ENCODE results near the gene LMF2.
A peak's percentile ranks its signal among the peaks of the same experiment; 100 is the strongest.

The LMF2 gene

DNA sequence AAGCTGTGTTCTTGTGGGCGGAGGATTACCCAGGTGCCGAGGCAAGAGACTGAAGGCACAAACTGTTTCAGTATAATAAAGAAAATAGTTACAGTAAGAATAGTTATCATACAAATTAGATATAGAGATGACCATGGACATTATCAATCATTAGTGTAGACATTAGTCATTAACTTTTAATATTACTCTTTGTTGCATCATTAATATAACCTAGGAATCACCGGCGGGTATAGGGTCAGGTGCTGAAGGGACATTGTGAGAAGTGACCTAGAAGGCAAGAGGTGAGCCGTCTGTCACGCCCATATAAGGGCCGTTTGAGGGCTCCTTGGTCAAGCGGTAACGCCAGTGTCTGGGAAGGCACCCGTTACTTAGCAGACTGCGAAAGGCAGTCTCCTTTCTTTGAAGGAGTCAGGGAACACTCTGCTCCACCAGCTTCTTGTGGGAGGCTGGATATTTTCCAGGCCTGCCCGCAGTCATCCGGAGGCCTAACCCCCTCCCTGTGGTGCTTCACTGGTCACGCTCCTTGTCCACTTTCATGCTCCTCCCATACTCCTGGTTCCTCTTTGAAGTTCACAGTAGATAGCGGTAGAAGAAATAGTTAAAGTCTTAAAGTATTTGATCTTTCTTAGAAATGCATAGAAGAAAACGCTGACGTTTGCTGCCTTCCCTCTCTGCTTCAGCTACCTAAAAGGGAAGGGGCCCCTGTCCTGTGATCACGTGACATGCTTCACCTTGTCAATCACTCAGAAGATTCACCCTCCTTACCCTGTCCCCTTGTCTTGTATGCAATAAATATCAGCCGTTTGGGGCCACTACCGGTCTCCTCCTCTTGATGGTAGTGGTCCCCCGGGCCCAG is 26.6 kb upstream of the LMF2 start:
- DNase-seq (ENCODE audit: low read depth), result peak; percentile 94

DNA sequence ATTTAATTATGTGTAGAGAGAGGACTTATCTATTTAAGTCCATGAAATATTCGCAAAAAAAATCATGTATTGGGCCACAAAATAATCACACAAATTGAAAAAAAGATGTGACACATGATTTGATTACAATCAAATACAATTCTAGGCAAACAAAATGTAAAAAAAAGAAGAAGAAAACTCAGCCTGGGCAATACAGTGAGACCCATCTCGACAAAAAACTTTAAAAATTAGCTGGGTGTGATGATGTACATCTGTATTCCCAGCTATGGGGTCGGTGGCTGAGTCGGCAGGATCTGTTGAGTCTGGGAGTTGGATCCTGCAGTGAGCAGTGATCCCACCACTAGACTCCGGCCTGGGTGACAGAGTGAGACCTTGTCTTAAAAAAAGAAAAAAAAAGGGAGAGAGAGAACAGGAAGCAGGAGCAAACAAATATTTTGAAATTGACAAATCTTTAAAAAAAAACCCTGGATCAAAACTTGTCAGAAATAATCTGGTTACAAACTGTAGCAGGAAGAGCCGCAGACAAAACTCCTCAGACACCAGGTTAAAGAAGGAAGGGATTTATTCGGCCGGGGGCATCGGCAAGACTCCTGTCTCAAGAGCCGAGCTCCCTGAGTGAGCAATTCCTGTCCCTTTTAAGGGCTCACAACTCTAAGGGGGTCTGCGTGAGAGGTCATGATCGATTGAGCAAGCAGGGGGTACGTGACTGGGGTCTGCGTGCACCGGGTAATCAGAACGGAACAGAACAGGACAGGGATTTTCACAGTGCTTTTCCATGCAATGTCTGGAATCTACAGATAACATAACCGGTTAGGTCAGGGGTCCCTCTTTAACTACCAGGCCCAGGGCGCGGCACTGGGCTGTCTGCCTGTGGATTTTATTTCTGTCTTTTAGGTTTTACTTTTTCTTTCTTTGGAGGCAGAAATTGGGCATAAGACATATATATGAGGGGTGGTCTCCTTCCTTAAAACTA is 25.6 kb upstream of the LMF2 start:
- DNase-seq (ENCODE audit: low read depth), result no peak

DNA sequence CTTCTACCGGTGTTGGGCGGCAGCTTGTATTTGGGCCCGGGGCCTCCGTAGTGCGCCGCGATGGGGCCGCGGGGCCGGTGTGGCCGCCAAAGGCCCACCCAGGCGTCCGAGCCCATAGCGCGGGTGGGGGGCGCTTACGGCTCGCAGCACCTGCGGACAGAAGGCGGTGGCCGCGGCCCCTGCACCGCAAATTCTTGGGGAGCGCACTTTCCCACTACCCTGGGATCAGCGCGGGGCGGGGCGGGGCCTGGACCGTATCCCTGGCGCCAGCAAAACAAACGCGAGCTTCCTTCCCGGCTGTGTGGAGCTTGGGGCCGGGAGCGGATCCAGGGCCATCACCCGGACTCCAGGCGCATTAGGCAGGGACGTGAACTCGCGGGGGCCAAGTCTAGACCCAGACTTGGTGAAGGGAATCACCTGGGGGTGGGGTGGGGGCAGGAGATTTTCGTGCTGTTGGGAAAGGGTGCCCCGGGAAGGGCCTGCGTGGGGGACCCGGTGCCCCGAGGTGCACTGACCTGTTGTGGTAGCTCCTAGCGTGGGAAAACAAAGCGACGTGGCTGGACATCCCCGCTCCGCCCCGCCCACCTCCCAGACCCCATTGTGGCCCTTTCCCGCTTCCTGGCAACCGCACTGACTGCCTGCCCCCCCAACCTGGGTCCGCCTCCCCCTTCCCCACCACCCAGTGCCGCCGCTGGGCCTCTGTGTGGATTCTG is 24.6 kb upstream of the LMF2 start:
- peak; percentile 65 for DNase-seq (ENCODE audit: low read depth)

DNA sequence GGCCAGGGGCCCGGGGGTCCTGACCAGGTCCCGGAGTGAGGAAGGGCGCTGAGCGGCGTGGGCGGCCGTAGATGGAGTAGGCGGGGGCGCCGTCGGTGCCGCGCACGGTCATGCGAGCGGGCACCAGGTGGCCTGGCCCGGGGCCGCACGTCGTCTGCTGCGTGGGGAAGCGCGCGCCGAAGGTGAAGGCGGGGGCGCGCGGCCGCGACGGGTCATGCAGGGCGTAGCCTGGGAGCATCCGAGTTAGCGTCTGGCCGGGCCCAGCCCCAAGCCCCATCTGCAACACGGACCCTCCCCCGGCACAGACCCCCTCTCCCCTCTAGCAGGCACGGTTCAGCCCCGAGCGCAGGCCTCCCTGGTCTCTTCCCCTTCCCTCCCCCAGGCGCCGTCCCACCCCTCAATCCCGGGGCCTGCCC is 24.1 kb upstream of the LMF2 start:
- peak; percentile 53 for DNase-seq (ENCODE audit: low read depth)

DNA sequence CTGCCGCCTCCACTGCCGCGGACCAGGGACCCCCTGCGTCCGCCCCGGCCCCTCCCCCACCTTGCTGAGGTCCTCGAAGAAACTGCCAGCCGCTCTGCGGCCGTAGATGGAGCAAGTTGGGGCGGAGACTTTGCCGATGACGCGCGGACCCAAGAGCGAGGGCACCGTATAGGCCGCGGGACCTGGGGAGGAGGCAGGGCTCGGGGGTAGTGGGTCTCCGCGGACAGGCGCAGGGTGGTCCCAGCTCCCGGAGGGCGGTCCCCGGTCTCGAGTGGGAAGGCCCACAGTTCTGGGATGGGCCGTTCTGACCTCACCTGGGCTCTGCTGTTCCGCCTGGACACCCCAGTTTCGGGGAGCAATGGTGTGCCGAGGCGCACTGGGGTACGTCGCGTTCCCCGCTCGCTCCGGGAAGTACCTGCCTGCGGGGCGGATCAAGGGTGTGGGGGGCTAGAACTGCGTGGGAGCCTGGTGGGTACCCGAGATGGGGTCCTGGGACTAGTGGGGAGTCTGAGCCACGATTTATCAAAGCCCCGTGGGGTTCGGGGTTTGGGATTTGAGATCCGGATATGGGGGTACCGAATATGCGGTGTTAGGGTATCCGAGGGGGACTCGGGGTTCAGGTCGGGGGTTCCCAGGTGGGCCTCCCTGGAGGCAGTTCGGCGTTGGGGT is 23.5 kb upstream of the LMF2 start:
- peak; percentile 91 for DNase-seq (ENCODE audit: low read depth)

DNA sequence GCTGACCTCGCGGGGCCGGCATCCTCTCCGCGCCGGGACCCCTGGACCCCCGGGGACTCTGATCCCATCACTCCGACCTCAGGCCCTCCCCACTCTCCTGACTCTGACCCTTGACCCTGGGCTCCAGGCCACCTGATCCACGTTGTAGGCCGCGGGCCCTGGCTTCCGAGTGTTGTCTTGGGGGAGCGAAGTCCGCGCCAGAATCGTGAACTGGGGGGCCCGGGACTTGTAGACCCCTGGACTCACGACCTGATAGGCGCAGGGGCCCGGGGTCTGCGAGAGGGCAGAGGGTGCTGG is 23.0 kb upstream of the LMF2 start:
- no peak for DNase-seq (ENCODE audit: low read depth)

DNA sequence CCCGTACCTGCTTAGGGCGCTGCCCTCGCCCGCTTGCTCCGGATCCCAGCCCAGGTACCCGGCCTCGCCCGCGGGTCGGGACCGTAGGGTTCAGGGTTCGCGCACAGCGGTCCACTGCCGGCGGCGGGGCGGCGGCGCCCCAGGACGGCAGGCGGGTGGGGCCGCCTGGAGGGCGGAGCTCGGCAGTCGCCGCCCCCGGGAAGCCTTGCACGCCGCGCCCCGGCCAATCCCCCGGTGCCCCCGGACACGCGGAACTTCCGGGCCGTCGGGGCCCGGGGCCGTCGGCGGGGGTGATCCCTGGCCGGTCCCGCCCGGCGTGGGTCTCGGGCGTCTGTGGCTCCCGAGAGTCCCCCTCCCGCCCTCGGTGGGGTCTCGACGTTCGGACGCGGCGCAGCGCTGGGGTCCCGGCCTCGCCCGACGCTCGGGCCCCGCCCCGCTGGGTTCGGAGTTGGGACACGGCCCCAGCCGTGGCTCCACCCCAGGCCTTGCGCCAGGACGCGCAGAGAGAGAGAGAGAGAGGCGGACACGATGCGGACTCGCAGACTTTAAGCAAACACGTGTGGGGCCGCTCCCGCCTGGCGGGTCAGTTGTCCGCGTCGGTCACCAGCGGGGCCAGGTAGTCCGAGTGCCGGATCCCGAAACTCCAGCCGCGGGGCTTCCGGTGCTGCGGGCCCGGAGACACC is 22.5 kb upstream of the LMF2 start, which contains the start of gene TYMP:
TSS of gene TYMP (minus strand) at position 116 of the 683 bp plus-strand sequence. CDS start 303 bp downstream, outside the sequence.
- peak; percentile 89 for DNase-seq (ENCODE audit: low read depth)

DNA sequence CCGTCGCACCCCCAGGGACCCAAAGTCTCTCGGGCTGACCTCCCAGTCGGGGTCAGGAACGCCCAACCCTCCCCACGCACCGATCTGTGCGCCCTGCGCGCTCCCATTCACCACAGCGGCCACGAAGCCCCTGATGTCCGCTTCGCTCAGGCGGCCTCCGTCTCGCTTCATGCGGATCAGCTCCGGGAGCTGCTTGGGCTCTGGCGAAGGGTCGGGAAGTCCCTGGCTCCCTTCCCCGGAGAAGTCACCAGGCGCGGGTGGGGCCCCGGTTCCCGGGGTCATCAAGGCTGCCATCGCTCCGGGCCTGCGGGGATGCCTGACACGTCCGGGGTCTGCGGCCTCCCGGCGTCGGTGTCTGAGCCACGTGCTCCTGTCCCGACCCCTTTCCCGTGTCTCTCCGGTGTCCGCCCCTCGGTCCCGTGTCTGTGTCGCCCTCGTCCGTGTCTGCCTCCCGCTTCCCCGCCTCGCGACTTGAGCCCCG is 22.0 kb upstream of the LMF2 start:
- no peak for DNase-seq (ENCODE audit: low read depth)

DNA sequence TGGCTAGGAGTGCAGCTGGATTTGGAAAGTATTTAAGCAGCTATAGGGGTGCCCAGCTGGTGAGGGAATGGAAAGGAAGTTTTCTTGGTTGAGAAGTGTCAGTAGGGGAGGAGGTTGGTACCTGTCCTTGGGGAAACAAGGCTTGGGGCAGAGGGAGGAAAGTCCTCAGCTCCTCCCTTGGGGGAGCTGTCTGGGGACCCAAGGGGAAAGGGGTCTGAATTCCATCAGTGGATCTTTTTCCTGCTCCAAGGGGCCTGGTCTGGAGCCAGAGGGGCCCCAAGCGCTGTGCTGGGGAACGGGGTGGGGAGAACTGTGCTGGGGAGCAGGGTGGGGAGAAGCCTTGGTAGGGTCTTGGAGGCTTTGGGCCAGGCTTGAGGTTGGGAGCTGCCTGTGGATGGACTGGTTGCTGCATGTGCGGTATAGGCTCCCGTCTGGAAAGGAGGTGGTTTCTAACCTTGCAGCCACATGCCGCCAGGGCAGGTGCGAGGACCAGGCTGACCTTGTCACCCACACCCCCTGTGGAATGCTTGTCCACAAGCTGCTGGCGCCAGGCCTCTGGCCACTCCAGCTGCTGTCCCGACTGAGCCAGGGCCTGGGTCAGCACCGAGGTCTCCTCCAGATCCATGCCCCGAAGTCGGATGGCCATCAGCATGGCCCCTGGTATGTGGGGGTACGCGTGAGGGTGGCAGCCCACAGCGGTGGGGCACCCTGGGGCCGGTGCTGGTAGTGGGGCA is 21.3 kb upstream of the LMF2 start:
- no peak for DNase-seq (ENCODE audit: low read depth)

DNA sequence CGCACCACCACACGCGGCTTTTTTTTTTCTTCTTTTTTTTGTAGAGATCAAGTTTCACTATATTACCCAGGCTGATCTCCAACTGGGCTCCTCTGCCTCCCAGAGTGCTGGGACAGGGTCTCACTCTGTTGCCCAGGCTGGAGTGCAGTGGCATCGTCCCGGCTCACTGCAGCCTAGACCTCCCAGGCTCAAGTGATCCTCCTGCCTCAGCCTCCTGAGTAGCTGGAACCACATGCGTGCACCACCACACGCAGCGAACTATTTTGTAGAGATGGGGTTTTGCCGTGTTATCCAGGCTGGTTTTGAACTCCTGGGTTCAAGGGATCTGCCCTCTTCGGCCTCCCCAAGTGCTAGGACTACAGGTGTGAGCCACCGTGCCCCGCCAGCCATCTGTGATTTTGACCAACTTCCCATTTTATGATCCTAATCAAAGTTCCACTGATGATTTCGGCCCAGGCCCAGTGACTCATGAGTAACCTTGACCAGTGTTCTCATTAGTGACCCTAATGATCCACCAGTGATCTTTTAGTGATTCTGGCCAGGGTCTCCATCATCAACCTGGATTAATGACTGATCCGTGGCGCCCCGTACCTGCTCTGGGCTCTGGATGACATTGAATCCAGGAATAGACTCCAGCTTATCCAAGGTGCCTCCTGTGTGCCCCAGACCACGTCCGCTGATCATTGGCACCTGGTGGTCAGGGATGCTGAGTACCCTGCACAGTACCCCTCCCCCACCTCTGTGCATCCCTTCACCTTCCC is 20.6 kb upstream of the LMF2 start:
- DNase-seq (ENCODE audit: low read depth), result no peak

DNA sequence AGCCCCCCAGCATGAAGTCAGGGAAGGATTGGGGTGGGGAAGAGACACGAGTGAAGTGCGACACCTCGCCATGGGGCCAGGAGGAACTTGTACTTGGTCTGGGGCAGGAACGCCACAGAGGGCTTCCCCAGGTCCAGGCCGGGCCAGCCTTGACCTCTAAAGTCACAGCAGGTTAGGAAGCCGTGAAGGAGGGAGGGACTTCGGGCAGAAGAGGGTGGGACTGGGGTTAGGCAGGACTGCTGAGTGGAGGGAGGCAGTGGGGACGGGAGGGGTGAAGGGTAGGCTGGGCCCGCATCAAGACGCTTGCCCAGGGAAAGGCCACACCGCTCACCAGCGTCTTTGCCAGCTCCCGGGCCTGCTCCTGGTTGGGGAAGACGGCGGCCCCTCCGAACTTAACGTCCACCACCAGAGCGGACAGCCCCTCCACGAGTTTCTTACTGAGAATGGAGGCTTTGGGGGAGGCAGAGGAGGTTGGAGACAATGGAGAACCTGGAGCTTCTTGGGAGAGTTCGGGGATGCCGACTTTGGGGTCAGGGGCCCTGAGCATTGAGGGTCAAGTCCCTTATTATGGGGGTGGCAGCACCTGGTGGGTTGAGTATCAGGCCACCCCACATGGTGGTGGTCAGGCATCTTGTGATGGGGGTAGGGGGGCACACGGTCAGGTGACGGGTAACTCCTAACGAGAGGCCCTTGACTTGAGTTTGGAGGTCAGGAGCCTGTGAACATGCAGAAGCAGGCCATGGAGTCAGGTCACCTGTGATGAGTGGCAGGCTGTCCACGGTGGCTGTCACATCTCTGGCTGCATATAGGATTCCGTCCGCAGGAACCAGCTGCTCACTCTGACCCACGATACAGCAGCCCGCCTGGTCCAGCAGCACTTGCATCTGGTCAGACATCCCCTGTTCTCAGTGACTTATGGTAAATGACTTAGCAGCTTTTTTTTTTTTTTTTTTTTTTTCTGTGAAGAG is 19.6 kb upstream of the LMF2 start:
- peak; percentile 65 for DNase-seq (ENCODE audit: low read depth)

DNA sequence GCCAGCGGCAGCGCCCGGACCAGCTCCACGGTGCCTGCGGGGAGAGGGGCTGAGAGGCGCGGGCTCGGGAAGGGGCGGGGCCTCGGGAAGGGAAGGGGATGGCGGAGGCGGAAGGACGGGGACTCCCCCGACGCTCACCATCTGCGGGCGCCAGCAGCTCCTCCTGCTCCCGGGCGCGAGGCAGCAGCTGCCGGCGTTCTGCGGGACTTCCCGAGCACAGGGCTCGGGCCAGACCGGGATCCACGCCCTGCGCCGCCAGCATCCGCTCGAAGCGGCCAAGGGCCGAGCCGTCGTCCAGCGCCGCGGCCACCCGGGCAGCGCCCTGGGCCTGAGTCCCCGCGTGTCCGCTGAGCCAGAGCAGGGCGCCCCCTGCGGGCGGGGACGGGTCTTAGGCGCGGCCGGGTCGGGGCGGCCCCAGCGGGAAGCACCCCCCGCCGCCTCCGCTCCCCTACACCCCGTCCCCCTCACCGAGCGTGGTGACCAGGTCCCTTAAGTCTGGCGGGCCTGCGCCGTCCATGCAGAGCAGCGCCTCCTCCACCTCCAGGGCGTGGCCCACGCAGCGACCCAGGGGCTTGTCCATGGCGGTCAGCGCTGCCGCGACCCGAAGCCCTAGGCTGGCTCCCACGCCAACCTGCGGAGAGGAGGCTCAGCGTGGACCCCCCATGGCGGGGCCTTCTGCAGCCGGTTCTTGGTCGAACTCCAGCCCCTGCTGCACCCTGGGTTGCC is 18.8 kb upstream of the LMF2 start:
- DNase-seq (ENCODE audit: low read depth), result peak; percentile 64

DNA sequence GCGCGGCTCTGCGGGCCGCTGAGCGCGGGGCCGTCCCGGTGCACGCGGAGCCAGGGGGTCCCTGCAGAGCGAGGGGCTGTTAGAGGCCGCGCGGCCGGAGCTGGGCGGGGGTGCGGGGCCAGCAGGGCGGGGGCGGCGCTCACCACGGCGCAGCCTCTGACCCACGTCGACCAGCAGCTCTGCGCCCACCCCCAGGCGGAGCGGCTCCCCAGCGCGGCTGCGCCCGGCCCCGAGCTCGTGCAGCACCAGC is 18.3 kb upstream of the LMF2 start:
- DNase-seq (ENCODE audit: low read depth), result no peak

DNA sequence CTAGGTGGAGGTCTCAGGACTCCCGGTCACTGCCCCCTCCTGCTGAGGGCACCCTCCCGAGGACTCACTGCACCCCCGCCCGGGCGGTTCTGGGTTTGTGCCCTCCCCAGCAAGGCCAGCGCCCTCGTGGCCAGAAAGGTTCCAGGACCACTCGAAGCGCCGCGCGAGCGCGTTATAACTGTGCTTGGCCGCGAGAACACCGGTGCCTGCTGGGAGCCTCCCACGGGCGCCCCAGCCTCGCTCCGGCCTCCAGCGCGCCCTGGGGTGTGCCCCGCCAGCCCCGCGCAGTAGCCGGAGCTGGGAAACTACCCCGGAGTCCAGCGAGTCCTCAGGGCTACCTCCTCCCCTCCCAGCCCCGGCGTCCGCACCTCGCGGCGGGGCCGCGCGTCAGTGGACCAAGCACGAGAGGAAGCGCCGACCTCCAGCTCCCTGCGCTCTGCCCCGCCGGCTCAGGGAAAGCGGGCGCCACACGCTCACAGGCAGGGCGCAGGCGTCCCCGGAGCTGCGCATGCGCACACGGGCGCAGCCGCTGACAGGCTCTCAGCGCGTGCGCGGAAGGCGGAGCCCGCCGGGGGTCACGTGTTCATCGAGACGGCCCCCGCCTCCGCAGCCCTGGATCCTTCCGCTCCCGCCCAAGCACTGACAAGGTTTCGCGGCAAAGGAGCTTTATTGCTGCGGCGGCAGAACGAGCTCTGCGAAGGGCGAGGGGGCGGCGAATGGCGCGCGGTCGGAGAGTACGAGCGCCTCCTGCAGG is 17.8 kb upstream of the LMF2 start, which contains the start of gene SCO2:
TSS of gene SCO2 (minus strand) at position 495 of the 754 bp plus-strand sequence. CDS start 1,187 bp downstream, outside the sequence.
- peak; percentile 96 for DNase-seq (ENCODE audit: low read depth)

DNA sequence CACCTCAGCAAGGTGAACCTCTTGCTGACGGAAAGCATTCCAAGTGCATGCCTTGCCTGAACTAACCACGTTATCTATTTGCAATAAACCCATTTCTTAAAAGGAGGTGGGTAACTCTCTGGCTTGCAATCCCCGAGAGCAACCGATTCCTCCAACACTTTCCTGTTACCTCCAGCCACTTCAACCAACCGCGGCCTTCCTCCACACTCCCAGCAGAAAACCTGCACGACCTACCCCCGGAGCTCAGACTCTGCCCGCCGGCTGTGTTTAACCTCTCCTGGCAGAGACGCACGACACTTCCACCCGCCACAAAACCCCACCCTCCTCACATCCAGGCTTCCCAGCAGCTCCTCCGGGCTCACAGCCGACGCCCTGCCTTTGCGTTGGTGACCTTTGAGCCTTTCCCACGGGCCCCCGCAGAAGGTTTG is 17.2 kb upstream of the LMF2 start:
- DNase-seq (ENCODE audit: low read depth), result no peak

DNA sequence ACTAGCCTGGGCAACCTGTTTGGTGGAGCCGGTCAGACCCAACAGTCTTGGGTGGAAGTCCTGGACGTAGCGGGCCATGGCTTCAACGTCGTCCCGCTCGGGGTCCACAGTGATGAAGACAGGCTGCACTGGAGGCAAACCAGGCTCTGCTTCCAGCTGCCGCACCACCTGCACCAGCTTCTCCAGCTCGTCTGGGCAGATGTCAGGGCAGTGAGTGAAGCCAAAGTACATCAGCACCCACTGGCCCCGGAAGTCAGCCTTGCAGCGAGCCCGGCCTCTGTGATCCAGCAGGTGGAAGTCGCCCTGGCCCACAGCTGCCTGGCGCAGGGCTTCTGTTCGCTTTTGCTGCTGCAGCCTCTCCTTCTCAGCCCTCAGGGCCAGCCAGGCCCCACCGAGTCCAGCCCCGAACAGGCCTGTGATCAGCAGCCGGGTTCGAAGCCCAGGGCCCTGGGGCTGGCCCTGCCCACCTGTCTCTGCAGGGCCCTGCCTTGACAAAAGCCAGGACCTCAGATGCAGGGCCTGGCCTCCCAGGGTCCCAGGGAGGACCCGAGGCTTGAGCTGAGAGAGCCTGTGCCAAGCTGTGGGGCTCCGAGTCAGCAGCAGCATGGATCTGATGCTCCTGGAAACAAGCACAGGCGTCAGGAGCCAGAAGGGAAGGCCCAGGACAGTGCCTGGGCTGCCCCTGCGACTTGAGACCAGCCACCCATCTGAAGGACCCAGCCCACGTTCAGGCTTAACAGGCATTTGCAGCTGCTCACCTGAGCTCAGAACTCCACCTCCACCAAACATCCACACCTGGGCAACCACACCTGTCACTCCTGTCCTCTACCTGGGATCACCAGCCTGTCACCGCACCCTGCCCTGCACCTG is 16.5 kb upstream of the LMF2 start:
- no peak for DNase-seq (ENCODE audit: low read depth)

Data from amniotic epithelial cell (primary cell).